Ascending aorta (tissue), 2 donors: ENCODE data around the gene KIF2A. TPM values are rescaled to one million over a fixed set of nuclear protein-coding genes. Genes with fewer than 3 reads are reported as not detected.
"Not testable (repeated sequence)": the region's sequence is repeated elsewhere in the genome, so short reads cannot be mapped to it uniquely, and the experiment has no call there.

Source experiments
- DNase-seq, 2 donors: peaks; one replicate each; pipeline ENCODE4 v3.0.0-alpha.2; 2019; ENCODE audit warnings: low spot score in 2 of 2
- H3K27ac ChIP-seq, 2 donors: fragments of 200-600 bp; sonication (generic); one replicate each; pipeline ENCODE4 v1.5.1; 2016 to 2017; ENCODE audit warnings: mild to moderate bottlenecking in 1 of 2
- H3K27me3 ChIP-seq: fragments of 200-600 bp; sonication (generic); one replicate; pipeline ENCODE4 v1.5.1; 2017
- H3K36me3 ChIP-seq, 2 donors: fragments of 200-600 bp; sonication (generic); one replicate each; pipeline ENCODE4 v1.5.1; 2016
- H3K4me1 ChIP-seq, 2 donors: fragments of 200-600 bp; sonication (generic); one replicate each; pipeline ENCODE4 v1.5.1; 2016 to 2017; ENCODE audit warnings: mild to moderate bottlenecking in 1 of 2
- H3K4me3 ChIP-seq, 2 donors: fragments of 200-600 bp; sonication (generic); one replicate each; pipeline ENCODE4 v1.5.1; 2016 to 2017; ENCODE audit warnings: mild to moderate bottlenecking in 1 of 2
- H3K9me3 ChIP-seq, 2 donors: fragments of 200-600 bp; sonication (generic); one replicate each; pipeline ENCODE4 v1.5.1; 2016
- CTCF ChIP-seq, 3 experiments: fragments of 200-600 bp in 2 of 3; fragments of 450-650 bp in 1 of 3; sonication (generic) in 2 of 3; IDR thresholded peaks; one replicate each; pipeline ENCODE4 v1.5.1; 2016 to 2019; ENCODE audit warnings: antibody characterized with exemption in 3 of 3, mild to moderate bottlenecking in 1 of 3, moderate library complexity in 1 of 3
- intact Hi-C: fragments of 100-400 bp; cut with DNase I; formaldehyde crosslinking; loops from one replicate; pipeline ENCODE4 v1.15.1; 2023
- total RNA-seq: library from RNA; depleted of rRNA; stranded (reverse); fragments of >200 nt; gene quantifications from one replicate; pipeline ENCODE4 v1.1.0, GENCODE V29; 2016

KIF2A gene
- total RNA-seq, 1 donor from 2014 or later, result 19.8 TPM

DNA sequence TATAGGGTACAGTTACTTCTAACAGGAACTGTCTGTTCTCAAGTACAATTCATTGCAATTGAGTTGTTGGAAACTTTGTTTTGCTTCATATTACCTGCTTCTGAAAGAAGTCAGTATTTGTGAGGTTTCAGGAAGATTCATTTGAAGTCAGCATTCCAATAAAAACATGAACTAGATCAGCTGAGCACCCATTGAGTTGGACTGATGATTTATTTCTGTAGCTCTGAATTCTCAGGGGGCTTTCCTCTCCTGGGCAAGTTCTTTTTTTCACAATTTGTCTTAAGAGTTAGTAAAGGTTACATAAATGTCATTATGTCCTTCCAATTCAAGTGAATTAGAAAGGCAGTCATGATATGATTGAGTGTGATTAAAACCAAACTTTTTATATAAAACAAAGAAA lies 16.2 kb upstream of the KIF2A start:
- Histone ChIP-seq H3K27me3 (no peaks in the 10 kb centered on the region), H3K4me1 (no peaks in the 10 kb centered on the region), H3K27ac (no peak overlapping the region), H3K36me3 (no peaks in the 10 kb centered on the region), H3K9me3 (no peaks in the 10 kb centered on the region), H3K4me3 (no peak overlapping the region)
- intact Hi-C loops, result no loop called here
- TF ChIP-seq CTCF (IDR thresholded peaks at IDR 0.05), result no peak
- DNase-seq, result no peak

DNA sequence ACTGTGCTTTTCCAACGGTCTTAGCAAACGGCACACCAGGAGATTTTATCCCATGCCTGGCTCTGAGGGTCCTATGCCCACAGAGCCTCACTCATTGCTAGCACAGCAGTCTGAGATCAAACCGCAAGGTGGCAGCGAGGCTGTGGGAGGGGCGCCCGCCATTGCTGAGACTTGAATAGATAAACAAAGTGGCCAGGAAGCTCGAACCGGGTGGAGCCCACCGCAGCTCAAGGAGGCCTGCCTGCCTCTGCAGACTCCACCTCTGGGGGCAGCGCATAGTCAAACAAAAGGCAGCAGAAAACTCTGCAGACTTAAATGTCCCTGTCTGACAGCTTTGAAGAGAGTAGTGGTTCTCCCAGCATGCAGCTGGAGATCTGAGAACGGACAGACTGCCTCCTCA lies 14.2 kb upstream of the KIF2A start:
- H3K36me3 ChIP-seq, intact Hi-C loops, H3K4me3 ChIP-seq, DNase-seq, H3K9me3 ChIP-seq, H3K4me1 ChIP-seq, H3K27ac ChIP-seq, H3K27me3 ChIP-seq: not testable (repeated sequence)

DNA sequence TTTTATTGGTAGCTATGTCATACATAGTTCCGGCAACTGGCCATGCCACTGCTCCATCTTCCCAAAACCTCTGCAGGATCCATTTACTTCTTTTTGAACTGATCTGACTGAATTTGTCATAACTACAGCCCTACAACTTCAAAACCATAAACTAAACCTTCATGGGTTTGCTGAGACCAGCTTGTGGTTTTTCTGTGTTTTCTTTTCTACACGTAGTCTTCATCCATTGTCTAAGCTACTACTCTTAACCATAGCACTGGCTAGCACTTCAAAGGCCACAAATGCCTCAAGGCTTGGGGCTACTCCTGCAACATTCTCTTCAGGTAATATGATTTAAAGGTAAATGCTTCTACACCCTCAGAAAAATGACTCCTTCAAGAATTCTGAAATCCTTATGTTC lies 9.0 kb upstream of the KIF2A start:
- no peaks in the 10 kb centered on the region for H3K9me3 ChIP-seq
- H3K27ac ChIP-seq, result no peak overlapping the region
- no peaks in the 10 kb centered on the region for H3K4me1 ChIP-seq
- intact Hi-C loops, result no loop called here
- no peaks in the 10 kb centered on the region for H3K36me3 ChIP-seq
- TF ChIP-seq CTCF (IDR thresholded peaks at IDR 0.05), result no peak
- no peaks in the 10 kb centered on the region for H3K27me3 ChIP-seq
- no peak for DNase-seq
- no peak overlapping the region for H3K4me3 ChIP-seq

GRCh38 chr5:62298118-62298517 lies 7.9 kb upstream of the KIF2A start:
- Histone ChIP-seq H3K4me3 (no peak overlapping the region), H3K36me3 (no peaks in the 10 kb centered on the region), H3K27ac (no peak overlapping the region), H3K27me3 (no peaks in the 10 kb centered on the region), H3K4me1 (no peaks in the 10 kb centered on the region), H3K9me3 (no peaks in the 10 kb centered on the region)
- intact Hi-C loops, result no loop called here
- no peak for DNase-seq
- no peak for TF ChIP-seq CTCF (IDR thresholded peaks at IDR 0.05)

GRCh38 chr5:62299101-62299500 lies 6.9 kb upstream of the KIF2A start:
- no peak overlapping the region for H3K27ac ChIP-seq
- no peaks in the 10 kb centered on the region for H3K4me1 ChIP-seq
- H3K4me3 ChIP-seq, result no peak overlapping the region
- TF ChIP-seq CTCF (IDR thresholded peaks at IDR 0.05), result no peak
- H3K9me3 ChIP-seq, result no peaks in the 10 kb centered on the region
- intact Hi-C loops, result no loop called here
- no peaks in the 10 kb centered on the region for H3K27me3 ChIP-seq
- DNase-seq, result no peak
- no peaks in the 10 kb centered on the region for H3K36me3 ChIP-seq

GRCh38 chr5:62299600-62299999 lies 6.4 kb upstream of the KIF2A start:
- intact Hi-C loops, result no loop called here
- TF ChIP-seq CTCF (IDR thresholded peaks at IDR 0.05), result no peak

More at GRCh38 chr5:62299600-62299999, 6.4 kb upstream of the KIF2A start:
- Histone ChIP-seq H3K27me3 (no peaks in the 10 kb centered on the region), H3K4me1 (no peaks in the 10 kb centered on the region), H3K9me3 (no peaks in the 10 kb centered on the region), H3K27ac (no peak overlapping the region), H3K4me3 (no peak overlapping the region), H3K36me3 (no peaks in the 10 kb centered on the region)
- no peak for DNase-seq
